WTC11 (cell line): ENCODE results near the gene CDKN2B. TPM values are rescaled to one million over a fixed set of nuclear protein-coding genes. Genes with fewer than 3 reads are reported as not detected.

ENCODE experiments used
- ATAC-seq: fragments of 200-7000 bp; cut with Tn5 transposase; 2 replicates; pipeline ENCODE4 v1.10.0; 2021; ENCODE audit warnings: mild to moderate bottlenecking, moderate library complexity
- CTCF ChIA-PET: fragments of 300-600 bp; sonication (Branson Sonifier 250); formaldehyde crosslinking; loops from one replicate; lab custom pipeline; 2021; ENCODE audit warnings: antibody characterized with exemption; lab: Charles Lee
- POLR2A ChIA-PET: fragments of 350-600 bp; sonication (Branson Sonifier 250); formaldehyde crosslinking; loops from one replicate; lab custom pipeline; 2021; ENCODE audit warnings: antibody characterized with exemption; lab: Charles Lee
- DNase-seq: peaks from one replicate; pipeline ENCODE4 v3.0.0; 2021; ENCODE audit warnings: low spot score
- H3K27ac Mint-ChIP-seq: 2 replicates; pipeline ENCODE4 v1.8.0; 2021; ENCODE audit warnings: mixed read lengths
- H3K27me3 Mint-ChIP-seq: 2 replicates; pipeline ENCODE4 v1.8.0; 2021; ENCODE audit warnings: low read depth, mild to moderate bottlenecking, moderate library complexity, mixed read lengths
- H3K36me3 Mint-ChIP-seq: 2 replicates; pipeline ENCODE4 v1.8.0; 2021; ENCODE audit warnings: mixed read lengths
- H3K4me1 Mint-ChIP-seq: 2 replicates; pipeline ENCODE4 v1.8.0; 2022; ENCODE audit warnings: mixed read lengths
- H3K4me3 Mint-ChIP-seq: 2 replicates; pipeline ENCODE4 v1.8.0; 2021; ENCODE audit warnings: mild to moderate bottlenecking, moderate library complexity, mixed read lengths
- H3K9me3 Mint-ChIP-seq: 2 replicates; pipeline ENCODE4 v1.8.0; 2021; ENCODE audit warnings: mixed read lengths
- CTCF ChIP-seq: fragments of 200-600 bp; IDR thresholded peaks from 2 replicates; pipeline ENCODE4 v1.8.0; 2022; ENCODE audit warnings: antibody characterized with exemption
- ELF4 ChIP-seq: sonication (generic); formaldehyde crosslinking; IDR thresholded peaks from 2 replicates; pipeline ENCODE4 v1.8.1; 2022; ENCODE audit warnings: low read depth, mild to moderate bottlenecking, moderate library complexity, missing genetic modification reagents
- ESRRA ChIP-seq: sonication (generic); formaldehyde crosslinking; IDR thresholded peaks from 2 replicates; pipeline ENCODE4 v1.8.1; 2022; ENCODE audit warnings: mild to moderate bottlenecking, missing genetic modification reagents, borderline replicate concordance
- IRF1 ChIP-seq: sonication (generic); formaldehyde crosslinking; IDR thresholded peaks from 2 replicates; pipeline ENCODE4 v1.8.0; 2023; ENCODE audit warnings: missing genetic modification reagents
- MAX ChIP-seq: sonication (generic); formaldehyde crosslinking; IDR thresholded peaks from 2 replicates; pipeline ENCODE4 v1.8.0; 2022; ENCODE audit warnings: mild to moderate bottlenecking, missing genetic modification reagents
- RORB ChIP-seq: fragments of 250-450 bp; sonication (Bioruptor Pico); IDR thresholded peaks from 2 replicates; pipeline ENCODE4 v1.9.0; 2021; ENCODE audit warnings: mild to moderate bottlenecking
- SOX15 ChIP-seq: fragments of 250-450 bp; sonication (Bioruptor Pico); IDR thresholded peaks from 2 replicates; pipeline ENCODE4 v1.9.0; 2021; ENCODE audit warnings: mild to moderate bottlenecking
- STAT6 ChIP-seq: sonication (generic); formaldehyde crosslinking; conservative IDR thresholded peaks from 2 replicates; pipeline ENCODE4 v1.8.1; 2023; ENCODE audit warnings: mild to moderate bottlenecking, low read depth, missing genetic modification reagents, moderate library complexity
- TEAD1 ChIP-seq: sonication (generic); formaldehyde crosslinking; IDR thresholded peaks from 2 replicates; pipeline ENCODE4 v1.8.0; 2022; ENCODE audit warnings: mild to moderate bottlenecking, missing genetic modification reagents
- ZNF512 ChIP-seq: sonication (generic); formaldehyde crosslinking; IDR thresholded peaks from 2 replicates; pipeline ENCODE4 v1.8.1; 2022; ENCODE audit warnings: missing genetic modification reagents, borderline replicate concordance
- total RNA-seq: library from RNA; stranded (reverse); gene quantifications from 3 replicates; pipeline ENCODE4 v1.2.3, GENCODE V29; 2021
- TF ChIP-seq, protein P1 (sequence below): fragments of 250-450 bp; sonication (Bioruptor Pico); conservative IDR thresholded peaks from 2 replicates; pipeline ENCODE4 v1.9.0; 2021; ENCODE audit warnings: mild to moderate bottlenecking
- TF ChIP-seq, protein P2 (sequence below): sonication (generic); formaldehyde crosslinking; IDR thresholded peaks from 2 replicates; pipeline ENCODE4 v1.8.0; 2022; ENCODE audit warnings: mild to moderate bottlenecking, missing genetic modification reagents
- TF ChIP-seq, protein P3 (sequence below): sonication (generic); formaldehyde crosslinking; IDR thresholded peaks from 2 replicates; pipeline ENCODE4 v1.8.1; 2023; ENCODE audit warnings: mild to moderate bottlenecking, missing genetic modification reagents
- TF ChIP-seq, protein P4 (sequence below): sonication (generic); formaldehyde crosslinking; IDR thresholded peaks from 2 replicates; pipeline ENCODE4 v1.8.1; 2022; ENCODE audit warnings: low read depth, mild to moderate bottlenecking, moderate library complexity, missing genetic modification reagents, borderline replicate concordance
- TF ChIP-seq, protein P5 (sequence below): sonication (generic); formaldehyde crosslinking; IDR thresholded peaks from 2 replicates; pipeline ENCODE4 v1.8.1; 2023; ENCODE audit warnings: mild to moderate bottlenecking, missing genetic modification reagents, moderate library complexity

CDKN2B gene
- total RNA-seq, 1 experiment from 2014 or later = 0.13 TPM

GRCh38 chr9:22046243-22046885, 37.3 kb upstream of the CDKN2B start:
- no peaks in the 10 kb centered on the region for H3K36me3 Mint-ChIP-seq
- H3K27ac Mint-ChIP-seq = no peak overlapping the region
- H3K4me3 Mint-ChIP-seq = no peak overlapping the region
- H3K27me3 Mint-ChIP-seq = no peaks in the 10 kb centered on the region
- TF ChIP-seq, protein P1, sequence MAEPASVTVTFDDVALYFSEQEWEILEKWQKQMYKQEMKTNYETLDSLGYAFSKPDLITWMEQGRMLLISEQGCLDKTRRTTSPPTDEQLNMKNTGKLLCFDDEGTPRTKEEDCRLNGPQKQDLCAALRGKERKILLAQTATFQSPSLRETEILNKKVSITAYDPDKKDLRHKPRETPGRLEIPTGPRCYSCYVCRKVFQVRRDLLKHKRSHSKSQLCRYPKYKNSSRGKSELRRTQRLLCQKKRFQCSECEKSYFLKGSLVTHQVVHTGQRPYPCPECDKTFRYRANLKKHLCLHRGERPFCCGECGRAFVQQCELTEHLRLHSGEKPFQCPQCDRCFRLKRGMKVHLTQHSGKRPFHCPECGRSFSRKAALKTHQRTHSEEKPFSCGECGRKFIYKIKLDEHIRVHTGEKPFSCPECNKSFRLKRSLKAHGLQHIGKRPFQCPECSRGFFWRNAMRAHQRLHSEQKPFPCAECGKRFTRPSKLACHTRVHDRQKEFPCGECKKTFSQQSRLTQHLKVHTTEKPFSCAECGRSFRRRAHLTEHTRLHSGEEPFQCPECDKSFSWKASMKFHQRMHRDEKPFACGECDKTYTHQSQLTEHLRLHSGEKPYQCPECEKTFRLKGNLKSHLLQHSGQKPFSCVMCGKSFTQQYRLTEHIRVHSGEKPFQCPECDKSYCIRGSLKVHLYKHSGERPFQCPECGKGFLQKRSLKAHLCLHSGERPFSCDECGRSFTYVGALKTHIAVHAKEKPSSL = no peak
- TF ChIP-seq IRF1 (CRISPR knock-in tag) (no peak), MAX (CRISPR knock-in tag) (no peak), ELF4 (CRISPR knock-in tag) (no peak), ESRRA (no peak), SOX15 (CRISPR knock-in tag) (no peak)
- TF ChIP-seq, protein P2, sequence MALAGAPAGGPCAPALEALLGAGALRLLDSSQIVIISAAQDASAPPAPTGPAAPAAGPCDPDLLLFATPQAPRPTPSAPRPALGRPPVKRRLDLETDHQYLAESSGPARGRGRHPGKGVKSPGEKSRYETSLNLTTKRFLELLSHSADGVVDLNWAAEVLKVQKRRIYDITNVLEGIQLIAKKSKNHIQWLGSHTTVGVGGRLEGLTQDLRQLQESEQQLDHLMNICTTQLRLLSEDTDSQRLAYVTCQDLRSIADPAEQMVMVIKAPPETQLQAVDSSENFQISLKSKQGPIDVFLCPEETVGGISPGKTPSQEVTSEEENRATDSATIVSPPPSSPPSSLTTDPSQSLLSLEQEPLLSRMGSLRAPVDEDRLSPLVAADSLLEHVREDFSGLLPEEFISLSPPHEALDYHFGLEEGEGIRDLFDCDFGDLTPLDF (CRISPR knock-in tag) = no peak
- 0 out of 2 replicates have a peak, but pooled peaks cover 4% of the 10 kb centered on the region for H3K4me1 Mint-ChIP-seq
- DNase-seq = no peak
- POLR2A ChIA-PET = no interaction called here
- CTCF ChIA-PET = interaction anchor here (0.7 to 3.4 kb wide), 2 partner anchors 38 to 198 kb away, joined by 3 to 13 read pairs; no protein-coding TSS in a partner anchor
- ATAC-seq = no peak
- H3K9me3 Mint-ChIP-seq = no peaks in the 10 kb centered on the region

- Mint-ChIP-seq H3K27ac (no peak overlapping the region), H3K4me1 (0 out of 2 replicates have a peak, but pooled peaks cover 4% of the 10 kb centered on the region), H3K36me3 (no peaks in the 10 kb centered on the region), H3K9me3 (no peaks in the 10 kb centered on the region), H3K4me3 (no peak overlapping the region), H3K27me3 (no peaks in the 10 kb centered on the region)
- ATAC-seq = no peak
- ChIA-PET POLR2A (interaction anchor here (0.6 kb wide), 1 partner anchor 23 kb away, joined by 3 read pairs; no protein-coding TSS in a partner anchor), CTCF (interaction anchor here (0.7 kb wide), 1 partner anchor 37 kb away, joined by 3 read pairs; no protein-coding TSS in a partner anchor)
- no peak for DNase-seq
- TF ChIP-seq STAT6 (CRISPR knock-in tag) (no peak), ZNF512 (CRISPR knock-in tag) (no peak), TEAD1 (no peak), CTCF (no peak), RORB (CRISPR knock-in tag) (no peak)
- TF ChIP-seq, protein P3, sequence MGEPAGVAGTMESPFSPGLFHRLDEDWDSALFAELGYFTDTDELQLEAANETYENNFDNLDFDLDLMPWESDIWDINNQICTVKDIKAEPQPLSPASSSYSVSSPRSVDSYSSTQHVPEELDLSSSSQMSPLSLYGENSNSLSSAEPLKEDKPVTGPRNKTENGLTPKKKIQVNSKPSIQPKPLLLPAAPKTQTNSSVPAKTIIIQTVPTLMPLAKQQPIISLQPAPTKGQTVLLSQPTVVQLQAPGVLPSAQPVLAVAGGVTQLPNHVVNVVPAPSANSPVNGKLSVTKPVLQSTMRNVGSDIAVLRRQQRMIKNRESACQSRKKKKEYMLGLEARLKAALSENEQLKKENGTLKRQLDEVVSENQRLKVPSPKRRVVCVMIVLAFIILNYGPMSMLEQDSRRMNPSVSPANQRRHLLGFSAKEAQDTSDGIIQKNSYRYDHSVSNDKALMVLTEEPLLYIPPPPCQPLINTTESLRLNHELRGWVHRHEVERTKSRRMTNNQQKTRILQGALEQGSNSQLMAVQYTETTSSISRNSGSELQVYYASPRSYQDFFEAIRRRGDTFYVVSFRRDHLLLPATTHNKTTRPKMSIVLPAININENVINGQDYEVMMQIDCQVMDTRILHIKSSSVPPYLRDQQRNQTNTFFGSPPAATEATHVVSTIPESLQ (CRISPR knock-in tag) = no peak
- TF ChIP-seq, protein P4, sequence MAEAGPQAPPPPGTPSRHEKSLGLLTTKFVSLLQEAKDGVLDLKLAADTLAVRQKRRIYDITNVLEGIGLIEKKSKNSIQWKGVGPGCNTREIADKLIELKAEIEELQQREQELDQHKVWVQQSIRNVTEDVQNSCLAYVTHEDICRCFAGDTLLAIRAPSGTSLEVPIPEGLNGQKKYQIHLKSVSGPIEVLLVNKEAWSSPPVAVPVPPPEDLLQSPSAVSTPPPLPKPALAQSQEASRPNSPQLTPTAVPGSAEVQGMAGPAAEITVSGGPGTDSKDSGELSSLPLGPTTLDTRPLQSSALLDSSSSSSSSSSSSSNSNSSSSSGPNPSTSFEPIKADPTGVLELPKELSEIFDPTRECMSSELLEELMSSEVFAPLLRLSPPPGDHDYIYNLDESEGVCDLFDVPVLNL = no peak
- TF ChIP-seq, protein P5, sequence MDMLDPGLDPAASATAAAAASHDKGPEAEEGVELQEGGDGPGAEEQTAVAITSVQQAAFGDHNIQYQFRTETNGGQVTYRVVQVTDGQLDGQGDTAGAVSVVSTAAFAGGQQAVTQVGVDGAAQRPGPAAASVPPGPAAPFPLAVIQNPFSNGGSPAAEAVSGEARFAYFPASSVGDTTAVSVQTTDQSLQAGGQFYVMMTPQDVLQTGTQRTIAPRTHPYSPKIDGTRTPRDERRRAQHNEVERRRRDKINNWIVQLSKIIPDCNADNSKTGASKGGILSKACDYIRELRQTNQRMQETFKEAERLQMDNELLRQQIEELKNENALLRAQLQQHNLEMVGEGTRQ = no peak
These were observed 36.3 kb upstream of the CDKN2B start for GRCh38 chr9:22045423-22045822.
